Neural crest cell (in vitro differentiated cells): ENCODE data around the gene MRTFB. TPM values are rescaled to one million over a fixed set of nuclear protein-coding genes. Genes with fewer than 3 reads are reported as not detected.

Experiments
- DNase-seq: peaks from one replicate; pipeline ENCODE4 v3.0.0; 2021; ENCODE audit warnings: low read depth, mixed read lengths, low spot score
- H3K27ac Mint-ChIP-seq: one replicate; pipeline ENCODE4 v1.8.0; 2021; ENCODE audit warnings: mild to moderate bottlenecking, mixed read lengths; ENCODE audit not compliant: unreplicated experiment
- H3K27me3 Mint-ChIP-seq: 2 replicates; pipeline ENCODE4 v1.8.0; 2021; ENCODE audit warnings: low read depth, mild to moderate bottlenecking, mixed read lengths
- H3K36me3 Mint-ChIP-seq: 2 replicates; pipeline ENCODE4 v1.8.0; 2021; ENCODE audit warnings: low read depth, mild to moderate bottlenecking, mixed read lengths
- H3K4me1 Mint-ChIP-seq: 2 replicates; pipeline ENCODE4 v1.8.0; 2021; ENCODE audit warnings: mixed read lengths
- H3K4me3 Mint-ChIP-seq: one replicate; pipeline ENCODE4 v1.8.0; 2021; ENCODE audit warnings: mild to moderate bottlenecking, mixed read lengths
- H3K9me3 Mint-ChIP-seq: 2 replicates; pipeline ENCODE4 v1.8.0; 2021; ENCODE audit warnings: mixed read lengths
- total RNA-seq: library from RNA; stranded (reverse); gene quantifications from 2 replicates; pipeline ENCODE4 v1.2.1, GENCODE V29; 2021
- TF ChIP-seq, protein P1 (sequence below): fragments of 200-600 bp; sonication (generic); conservative IDR thresholded peaks from 2 replicates; pipeline ENCODE4 v1.5.0; 2021; ENCODE audit warnings: antibody characterized with exemption, mild to moderate bottlenecking

MRTFB gene
- total RNA-seq, 1 donor from 2014 or later: 54.8 TPM

DNA sequence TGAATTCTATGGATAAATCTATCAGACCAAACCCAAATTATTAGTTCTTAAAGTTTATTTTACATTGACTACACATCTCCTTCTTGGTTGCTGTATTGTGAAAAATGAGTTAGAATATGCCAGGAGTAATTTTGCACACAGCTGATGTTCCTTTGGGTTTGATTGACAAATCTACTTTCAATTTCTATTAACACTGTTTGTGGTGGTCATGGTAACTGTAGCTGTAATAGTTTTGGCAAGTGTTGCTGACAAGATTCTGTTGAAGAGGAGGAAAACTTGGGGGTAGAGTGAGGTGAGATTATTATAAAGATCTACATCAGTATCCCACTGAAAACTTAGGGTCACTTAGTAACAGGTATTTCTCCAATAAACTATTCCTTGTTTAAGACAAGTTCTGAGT lies 30.3 kb downstream of the MRTFB start:
- no peak overlapping the region for H3K27ac Mint-ChIP-seq
- H3K4me3 Mint-ChIP-seq: no peak overlapping the region
- peaks cover 30% of the 10 kb centered on the region for H3K4me1 Mint-ChIP-seq
- H3K9me3 Mint-ChIP-seq: peaks cover 5% of the 10 kb centered on the region
- H3K27me3 Mint-ChIP-seq: no peaks in the 10 kb centered on the region
- TF ChIP-seq, protein P1, sequence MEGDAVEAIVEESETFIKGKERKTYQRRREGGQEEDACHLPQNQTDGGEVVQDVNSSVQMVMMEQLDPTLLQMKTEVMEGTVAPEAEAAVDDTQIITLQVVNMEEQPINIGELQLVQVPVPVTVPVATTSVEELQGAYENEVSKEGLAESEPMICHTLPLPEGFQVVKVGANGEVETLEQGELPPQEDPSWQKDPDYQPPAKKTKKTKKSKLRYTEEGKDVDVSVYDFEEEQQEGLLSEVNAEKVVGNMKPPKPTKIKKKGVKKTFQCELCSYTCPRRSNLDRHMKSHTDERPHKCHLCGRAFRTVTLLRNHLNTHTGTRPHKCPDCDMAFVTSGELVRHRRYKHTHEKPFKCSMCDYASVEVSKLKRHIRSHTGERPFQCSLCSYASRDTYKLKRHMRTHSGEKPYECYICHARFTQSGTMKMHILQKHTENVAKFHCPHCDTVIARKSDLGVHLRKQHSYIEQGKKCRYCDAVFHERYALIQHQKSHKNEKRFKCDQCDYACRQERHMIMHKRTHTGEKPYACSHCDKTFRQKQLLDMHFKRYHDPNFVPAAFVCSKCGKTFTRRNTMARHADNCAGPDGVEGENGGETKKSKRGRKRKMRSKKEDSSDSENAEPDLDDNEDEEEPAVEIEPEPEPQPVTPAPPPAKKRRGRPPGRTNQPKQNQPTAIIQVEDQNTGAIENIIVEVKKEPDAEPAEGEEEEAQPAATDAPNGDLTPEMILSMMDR: no peak
- DNase-seq: no peak
- peaks cover 7% of the 10 kb centered on the region for H3K36me3 Mint-ChIP-seq

DNA sequence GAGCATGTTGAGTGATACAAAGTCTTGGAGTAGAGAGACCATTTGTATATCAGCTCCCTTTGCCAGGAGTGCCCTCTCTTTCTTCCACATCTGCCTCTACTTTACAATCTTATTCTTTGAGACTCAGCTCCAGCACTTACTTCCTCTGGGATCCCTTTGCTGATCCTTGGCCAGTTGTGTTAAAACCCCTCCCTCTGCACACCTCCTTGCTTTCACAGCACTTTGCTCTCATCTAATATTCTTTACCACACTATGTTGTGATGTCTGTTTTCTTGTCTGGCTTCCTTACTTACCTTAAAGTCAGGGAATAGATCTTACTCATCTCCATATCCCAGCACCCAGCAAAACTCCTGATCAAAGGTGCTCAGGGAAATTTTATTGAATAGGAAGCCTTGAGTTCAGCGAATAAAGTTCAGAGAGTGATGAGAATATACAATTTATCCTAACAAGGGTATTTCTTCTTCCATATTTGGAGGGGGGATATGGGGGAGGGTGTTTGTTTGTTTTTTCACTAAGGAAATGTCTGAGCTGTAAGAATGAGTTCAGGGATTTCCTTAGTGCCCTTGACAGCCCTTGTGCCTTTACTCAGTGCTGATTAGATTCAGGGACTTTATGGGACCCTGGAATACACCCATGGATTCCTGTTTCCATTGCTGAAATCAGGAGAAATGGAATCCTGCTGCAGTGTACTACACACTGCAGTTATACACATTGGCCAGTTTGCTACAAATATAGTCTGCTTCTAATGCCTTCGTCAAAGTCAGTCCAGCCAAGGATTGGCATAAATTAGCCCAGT lies 32.0 kb downstream of the MRTFB start:
- peaks cover 3% of the 10 kb centered on the region for H3K36me3 Mint-ChIP-seq
- TF ChIP-seq, protein P1: no peak
- no peaks in the 10 kb centered on the region for H3K27me3 Mint-ChIP-seq
- peaks cover 3% of the 10 kb centered on the region for H3K9me3 Mint-ChIP-seq
- no peak for DNase-seq
- H3K4me1 Mint-ChIP-seq: peaks cover 16% of the 10 kb centered on the region
- H3K27ac Mint-ChIP-seq: no peak overlapping the region
- H3K4me3 Mint-ChIP-seq: no peak overlapping the region

DNA sequence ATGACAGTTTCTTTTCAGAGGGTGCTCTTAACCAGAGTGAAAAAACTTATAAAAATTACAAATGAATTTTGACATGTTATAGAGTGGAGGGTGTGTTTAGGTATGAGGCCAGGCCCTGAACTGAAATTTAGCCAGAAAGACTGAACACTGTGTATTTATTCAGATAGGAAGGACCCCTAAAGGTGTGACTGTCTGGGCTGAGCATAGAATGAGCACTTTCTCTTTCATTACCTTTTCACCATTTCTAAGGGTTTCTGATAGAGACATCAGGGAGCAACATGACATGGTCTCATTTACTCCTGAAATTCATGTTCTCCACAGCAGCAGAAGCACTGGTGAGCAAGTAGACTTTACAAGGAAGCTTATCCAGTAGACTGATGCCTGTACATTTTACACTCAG lies 32.9 kb downstream of the MRTFB start:
- Mint-ChIP-seq H3K27ac (no peak overlapping the region), H3K9me3 (peaks cover 3% of the 10 kb centered on the region), H3K36me3 (peaks cover 3% of the 10 kb centered on the region), H3K4me1 (peaks cover 16% of the 10 kb centered on the region), H3K27me3 (no peaks in the 10 kb centered on the region), H3K4me3 (no peak overlapping the region)
- TF ChIP-seq, protein P1: no peak
- DNase-seq: no peak

DNA sequence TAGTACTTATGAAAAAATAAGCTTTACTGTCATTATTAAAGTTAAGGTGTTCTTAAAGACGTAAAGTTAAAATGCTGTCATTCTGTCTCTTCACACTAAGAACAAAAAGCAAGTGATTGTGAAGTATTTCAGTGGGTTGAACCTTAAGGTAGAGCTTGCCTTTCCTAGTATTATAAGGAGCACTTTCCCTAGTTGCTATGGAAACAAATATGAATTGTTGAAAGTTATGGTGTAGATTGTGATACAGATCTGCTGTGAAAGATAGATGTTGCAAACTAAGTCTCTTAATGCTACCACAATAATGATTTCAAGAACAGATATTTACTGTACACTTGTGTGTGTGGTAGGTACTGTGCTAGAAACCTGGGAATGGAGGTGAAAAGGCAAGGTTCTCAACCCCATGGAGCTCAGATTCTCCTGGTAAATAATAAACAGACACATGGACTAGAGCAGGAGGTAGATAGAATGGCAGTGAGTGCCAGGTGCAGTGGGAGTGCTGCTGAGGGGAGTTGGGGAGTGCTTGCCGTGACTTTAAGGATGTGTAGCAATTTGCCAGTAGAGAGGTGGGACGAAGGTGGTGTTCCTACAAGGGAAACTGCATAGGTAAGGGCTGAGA lies 34.7 kb downstream of the MRTFB start:
- TF ChIP-seq, protein P1: no peak
- no peaks in the 10 kb centered on the region for H3K27me3 Mint-ChIP-seq
- no peak overlapping the region for H3K27ac Mint-ChIP-seq
- H3K4me1 Mint-ChIP-seq: peaks cover 20% of the 10 kb centered on the region
- H3K36me3 Mint-ChIP-seq: no peaks in the 10 kb centered on the region
- no peak overlapping the region for H3K4me3 Mint-ChIP-seq
- H3K9me3 Mint-ChIP-seq: no peaks in the 10 kb centered on the region
- DNase-seq: no peak

DNA sequence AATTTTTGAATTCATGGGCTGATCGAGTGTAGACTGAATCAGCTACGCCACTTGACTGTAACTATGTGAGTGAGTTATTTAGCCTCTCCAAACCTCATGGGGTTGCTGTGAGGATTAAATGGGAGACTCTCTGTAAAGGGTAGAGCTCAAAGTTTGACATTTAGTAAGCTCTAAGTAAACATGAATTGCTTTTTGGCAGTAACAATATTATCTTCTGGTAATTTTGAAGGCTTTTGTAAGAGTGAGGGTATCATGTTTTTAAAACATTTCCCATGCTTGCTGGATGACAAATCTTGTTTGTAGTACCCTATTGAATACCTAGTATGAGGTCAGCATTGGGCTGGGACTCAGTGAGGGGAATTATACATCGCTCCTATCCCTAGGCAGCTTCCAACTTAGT lies 35.3 kb downstream of the MRTFB start:
- peaks cover 18% of the 10 kb centered on the region for H3K4me1 Mint-ChIP-seq
- H3K4me3 Mint-ChIP-seq: no peak overlapping the region
- no peaks in the 10 kb centered on the region for H3K36me3 Mint-ChIP-seq
- DNase-seq: no peak
- H3K27me3 Mint-ChIP-seq: no peaks in the 10 kb centered on the region
- H3K27ac Mint-ChIP-seq: no peak overlapping the region
- H3K9me3 Mint-ChIP-seq: no peaks in the 10 kb centered on the region
- TF ChIP-seq, protein P1: no peak
